GM13977 (cell line): ENCODE measurements around the gene SHB.

ENCODE experiments used
- DNase-seq: peaks from one replicate; pipeline ENCODE4 v3.0.0; 2012; ENCODE audit warnings: low spot score
- in situ Hi-C: fragments of 300-500 bp; cut with MboI; formaldehyde crosslinking; loops from one replicate; pipeline ENCODE4 v1.12.0; 2022; ENCODE audit warnings: low sequenced_read_pairs, low pct_unique_long_range_greater_than_20kb, mixed read lengths, inconsistent platforms; ENCODE audit not compliant: unreplicated experiment
- TF ChIP-seq, protein P1 (sequence below): IDR thresholded peaks from 2 replicates; pipeline ENCODE4 v1.5.1; 2012; ENCODE audit warnings: mild to moderate bottlenecking, control low read depth; ENCODE audit not compliant: insufficient read depth; ENCODE audit errors: extremely low read depth, missing control alignments

Gene SHB

DNA sequence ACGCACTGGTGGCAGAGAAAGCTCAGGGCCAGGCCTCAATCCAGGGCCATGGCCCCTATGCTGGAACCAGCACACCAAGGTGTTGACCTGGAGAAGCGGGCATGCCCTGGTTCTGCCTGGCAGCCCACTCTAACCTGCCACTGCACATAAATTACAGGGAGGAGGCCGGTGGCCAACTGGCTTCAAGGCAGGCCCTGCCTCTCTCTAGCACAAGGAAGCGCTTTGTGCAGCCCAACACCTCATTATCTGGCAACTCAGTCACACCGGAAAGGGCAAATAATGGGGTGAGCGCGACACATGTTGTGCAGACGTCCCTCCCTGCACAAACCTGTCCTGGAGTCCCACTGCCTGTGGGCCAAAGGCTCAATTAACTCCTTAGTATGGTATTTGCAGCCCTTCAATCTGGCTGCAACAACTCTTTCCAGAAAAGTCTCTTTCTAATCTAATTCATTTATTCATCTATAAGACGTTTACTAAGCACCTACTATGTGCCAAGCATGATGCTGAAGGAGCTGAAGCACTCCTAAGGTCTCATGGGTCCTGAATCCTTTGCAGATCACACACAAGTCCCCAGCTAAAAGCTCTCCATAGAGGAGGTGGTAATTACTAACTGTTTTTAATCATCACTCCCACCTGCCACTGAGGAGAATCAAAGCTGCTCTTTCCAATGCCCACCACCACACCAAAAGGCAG lies 24.9 kb downstream of the SHB start:
- TF ChIP-seq, protein P1, sequence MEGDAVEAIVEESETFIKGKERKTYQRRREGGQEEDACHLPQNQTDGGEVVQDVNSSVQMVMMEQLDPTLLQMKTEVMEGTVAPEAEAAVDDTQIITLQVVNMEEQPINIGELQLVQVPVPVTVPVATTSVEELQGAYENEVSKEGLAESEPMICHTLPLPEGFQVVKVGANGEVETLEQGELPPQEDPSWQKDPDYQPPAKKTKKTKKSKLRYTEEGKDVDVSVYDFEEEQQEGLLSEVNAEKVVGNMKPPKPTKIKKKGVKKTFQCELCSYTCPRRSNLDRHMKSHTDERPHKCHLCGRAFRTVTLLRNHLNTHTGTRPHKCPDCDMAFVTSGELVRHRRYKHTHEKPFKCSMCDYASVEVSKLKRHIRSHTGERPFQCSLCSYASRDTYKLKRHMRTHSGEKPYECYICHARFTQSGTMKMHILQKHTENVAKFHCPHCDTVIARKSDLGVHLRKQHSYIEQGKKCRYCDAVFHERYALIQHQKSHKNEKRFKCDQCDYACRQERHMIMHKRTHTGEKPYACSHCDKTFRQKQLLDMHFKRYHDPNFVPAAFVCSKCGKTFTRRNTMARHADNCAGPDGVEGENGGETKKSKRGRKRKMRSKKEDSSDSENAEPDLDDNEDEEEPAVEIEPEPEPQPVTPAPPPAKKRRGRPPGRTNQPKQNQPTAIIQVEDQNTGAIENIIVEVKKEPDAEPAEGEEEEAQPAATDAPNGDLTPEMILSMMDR: no peak
- no peak for DNase-seq
- in situ Hi-C loops: no loop called here

- in situ Hi-C loops: no loop called here
- no peak for DNase-seq
- TF ChIP-seq, protein P1: no peak
Measured at GRCh38 chr9:38042626-38043357, 26.2 kb downstream of the SHB start.

DNA sequence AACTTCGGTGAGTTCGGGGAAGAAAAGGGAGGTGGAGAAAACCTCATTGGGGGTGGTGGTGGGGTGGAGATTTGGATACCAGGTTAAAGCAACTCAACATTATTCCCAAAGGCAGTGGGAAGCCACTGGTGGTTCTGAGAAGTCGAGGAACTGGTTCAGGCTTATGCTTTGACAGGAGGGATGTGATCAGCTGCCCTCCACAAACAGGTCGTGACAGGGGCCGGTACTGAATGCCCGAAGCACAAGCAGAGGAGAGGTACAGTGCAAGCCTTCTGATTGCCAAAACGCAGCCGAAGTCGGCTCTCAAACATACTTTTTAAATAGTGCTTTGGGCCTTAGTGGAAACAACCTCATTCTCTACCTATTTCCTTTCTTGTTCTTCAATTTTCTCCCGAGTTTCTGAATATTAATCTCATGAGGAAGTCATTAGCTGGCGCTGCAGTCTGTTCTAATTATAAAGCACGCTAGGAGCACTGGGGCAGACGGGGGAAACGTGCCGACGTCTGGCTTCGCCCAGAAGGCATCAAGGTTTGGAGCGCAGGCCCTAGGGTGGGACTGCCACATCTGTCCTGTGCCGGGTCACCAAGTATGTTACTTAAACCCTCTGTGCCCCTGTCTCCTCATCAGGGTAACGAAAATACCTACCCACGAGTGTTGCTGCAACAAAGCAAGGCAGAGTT lies 27.3 kb downstream of the SHB start:
- TF ChIP-seq, protein P1: no peak
- in situ Hi-C loops: no loop called here

GRCh38 chr9:38039907-38040682 lies 28.9 kb downstream of the SHB start:
- TF ChIP-seq, protein P1: no peak
- DNase-seq: no peak
- in situ Hi-C loops: no loop called here

More for the DNA sequence above, 27.3 kb downstream of the SHB start:
- no peak for DNase-seq

DNA sequence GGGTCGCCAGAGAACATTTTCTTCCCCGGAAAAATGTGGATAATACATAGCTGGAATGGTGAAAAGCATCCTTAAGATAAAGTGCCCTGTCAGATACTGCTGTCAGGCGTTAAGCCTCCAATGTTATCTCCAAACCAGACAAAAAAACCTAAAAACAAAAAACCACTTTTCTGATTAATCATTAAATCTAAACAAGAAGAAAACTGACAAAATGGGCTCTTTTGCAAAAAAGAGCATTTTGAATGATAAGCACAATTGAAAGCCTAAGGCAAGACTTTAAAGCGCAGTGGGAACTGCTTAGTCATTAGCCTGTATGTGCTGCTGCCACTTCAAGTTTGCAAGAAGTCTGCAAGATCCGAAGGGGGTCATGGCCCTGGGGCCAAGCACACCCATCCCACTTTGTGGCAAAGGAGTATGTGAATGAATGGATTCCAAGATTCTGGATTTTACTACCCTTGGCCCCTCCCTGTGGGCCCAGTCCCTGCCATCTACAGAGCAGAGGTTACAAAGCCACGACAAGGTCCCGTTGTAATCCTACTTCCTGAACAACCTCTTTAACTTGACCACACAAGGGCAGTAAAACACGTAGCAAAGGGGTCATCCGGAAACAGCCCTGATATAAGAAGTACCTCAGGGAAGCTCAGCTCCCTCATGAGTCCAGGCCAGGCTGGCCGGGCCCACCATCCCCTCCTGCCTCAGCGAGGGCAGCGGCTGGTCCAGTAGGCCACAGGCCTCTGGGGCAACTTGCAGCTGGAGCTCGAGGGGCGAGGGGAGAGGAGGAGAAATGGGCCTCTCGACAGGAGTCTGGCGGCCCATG lies 29.7 kb downstream of the SHB start:
- DNase-seq: no peak
- TF ChIP-seq, protein P1: no peak
- in situ Hi-C loops: no loop called here
